H1 (cell line): ENCODE measurements around the gene OXSR1. TPM values are rescaled to one million over a fixed set of nuclear protein-coding genes. Genes with fewer than 3 reads are reported as not detected.
A peak's percentile ranks its signal among the peaks of the same experiment; 100 is the strongest.

Source experiments
- BCL11A ChIP-seq, 2 experiments: IDR thresholded peaks; one replicate each; pipeline ENCODE4 v1.6.1; 2011; ENCODE audit warnings: low read depth in 2 of 2, low read length in 2 of 2, mild to moderate bottlenecking in 2 of 2
- CBX5 ChIP-seq: fragments of 300-800, 300-1000 bp; sonication (generic); IDR thresholded peaks from 2 replicates; pipeline ENCODE4 v1.7.1; 2016; ENCODE audit warnings: antibody characterized with exemption, low read length, low read depth
- CHD2 ChIP-seq: IDR thresholded peaks from 2 replicates; pipeline ENCODE4 v1.6.1; 2012; ENCODE audit warnings: low read length, improper control_type of control experiment
- HDAC2 ChIP-seq, 2 experiments: fragments of 300-600 bp in 1 of 2; sonication (generic) in 1 of 2; IDR thresholded peaks; 2 replicates each; pipeline ENCODE4 v1.6.1; 2011 to 2012; ENCODE audit warnings: low read depth in 2 of 2, low read length in 2 of 2, mild to moderate bottlenecking in 2 of 2, moderate library complexity in 2 of 2, borderline replicate concordance in 1 of 2, inconsistent platforms in 1 of 2
- RAD21 ChIP-seq, 2 experiments: IDR thresholded peaks in 1 of 2; conservative IDR thresholded peaks in 1 of 2; 2 replicates each; pipeline ENCODE4 v1.6.1; 2011; ENCODE audit warnings: low read depth in 2 of 2, low read length in 2 of 2, improper control_type of control experiment in 1 of 2, inconsistent platforms in 1 of 2, mild to moderate bottlenecking in 1 of 2, moderate library complexity in 1 of 2
- RBBP5 ChIP-seq: IDR thresholded peaks from 2 replicates; pipeline ENCODE4 v1.7.1; 2012; ENCODE audit warnings: low read depth, mild to moderate bottlenecking, inconsistent platforms, low read length, moderate library complexity, borderline replicate concordance
- RFX5 ChIP-seq: IDR thresholded peaks from 2 replicates; pipeline ENCODE4 v1.6.1; 2011; ENCODE audit warnings: low read depth, low read length, improper control_type of control experiment, borderline replicate concordance
- RXRA ChIP-seq: IDR thresholded peaks from 2 replicates; pipeline ENCODE4 v1.6.1; 2011; ENCODE audit warnings: low read depth, mild to moderate bottlenecking, low read length, moderate library complexity; ENCODE audit not compliant: insufficient read depth
- TAF7 ChIP-seq: optimal IDR thresholded peaks from 2 replicates; pipeline ENCODE3; 2011; ENCODE audit warnings: low read depth, mild to moderate bottlenecking, inconsistent platforms, low read length, moderate library complexity, borderline replicate concordance
- TEAD4 ChIP-seq: IDR thresholded peaks from 2 replicates; pipeline ENCODE4 v1.6.1; 2012; ENCODE audit warnings: low read depth, low read length, inconsistent platforms, mixed read lengths
- polyA plus RNA-seq, 7 experiments: library from polyadenylated mRNA; depleted of rRNA in 3 of 7; stranded (reverse) in 5 of 7; unstranded in 2 of 7; fragments of >200 nt in 5 of 7; fragments of 200-250 nt in 2 of 7; gene quantifications; 1 replicate in 5 of 7; 2 replicates in 1 of 7; 4 replicates in 1 of 7; pipeline versions ENCODE4 v1.2.1 to v1.2.3, GENCODE V29; 2011 to 2013; ENCODE audit warnings: missing spikeins in 2 of 7, mixed read lengths in 2 of 7
- total RNA-seq: library from RNA; stranded (reverse); fragmentation: NEBNext Ultra II Directional; extraction: Animal tissue kit (Norgen Biotek cat#: 25700); gene quantifications from 2 replicates; pipeline ENCODE4 v1.2.1, GENCODE V29; 2021

OXSR1 gene
- total and polyA plus RNA-seq, 2 of the 8 experiments (the other 6 are each of a cell fraction or from before 2014, with no cell fraction given) = 25.1 to 47.0 TPM

GRCh38 chr3:38140326-38141172, 24.8 kb upstream of the OXSR1 start (continued):
- TF ChIP-seq TEAD4 (0 out of 2 replicates have a peak, but pooled peaks have one; percentile 27), RBBP5 (no peak), BCL11A (IDR thresholded peaks at IDR 0.05; ENCODE audit: low read depth in 2 of 2, low read length in 2 of 2) (no peak), TAF7 (no peak), RXRA (no peak), HDAC2 (IDR thresholded peaks at IDR 0.05; ENCODE audit: borderline replicate concordance in 1 of 2, low read depth in 2 of 2, low read length in 2 of 2) (no peak), RAD21 (IDR thresholded peaks at IDR 0.05 in 1 of 2, conservative IDR thresholded peaks at IDR 0.05 in 1 of 2; ENCODE audit: low read depth in 2 of 2, low read length in 2 of 2) (peak; percentile 22; a peak in 1 of 4 replicates), RFX5 (no peak), CBX5 (no peak), CHD2 (no peak)
- TF ChIP-seq, all 59 proteins: peak for 3
